A549 (cell line): ENCODE data around the gene IREB2.

Experiments used
- POLR2A ChIP-seq: IDR thresholded peaks from 2 replicates; pipeline ENCODE4 v1.6.1; 2012; ENCODE audit warnings: mild to moderate bottlenecking, low read length
- TP53 ChIP-seq: fragments of 250-450 bp; sonication (Bioruptor Pico); IDR thresholded peaks from 2 replicates; pipeline ENCODE4 v1.5.0; 2021; ENCODE audit warnings: mild to moderate bottlenecking, moderate library complexity
- ZFP36 ChIP-seq: fragments of 450-650 bp; IDR thresholded peaks from 2 replicates; pipeline ENCODE4 v1.6.1; 2014; ENCODE audit warnings: borderline replicate concordance; ENCODE audit not compliant: partially characterized antibody

- no peak for TF ChIP-seq TP53
- TF ChIP-seq ZFP36 = no peak
- no peak for TF ChIP-seq POLR2A
Measured at GRCh38 chr15:78450285-78450858, 12.4 kb downstream of the IREB2 start.
